H1 (cell line): ENCODE data around the gene COL12A1. TPM values are rescaled to one million over a fixed set of nuclear protein-coding genes. Genes with fewer than 3 reads are reported as not detected.

Experiments
- FOSL1 ChIP-seq: IDR thresholded peaks from 2 replicates; pipeline ENCODE4 v1.6.1; 2011; ENCODE audit warnings: mild to moderate bottlenecking, low read depth, low read length, moderate library complexity; ENCODE audit not compliant: insufficient read depth
- NRF1 ChIP-seq: IDR thresholded peaks from 2 replicates; pipeline ENCODE4 v1.6.1; 2011; ENCODE audit warnings: mild to moderate bottlenecking, low read depth, low read length, improper control_type of control experiment
- RAD21 ChIP-seq, 2 experiments: IDR thresholded peaks in 1 of 2; conservative IDR thresholded peaks in 1 of 2; 2 replicates each; pipeline ENCODE4 v1.6.1; 2011; ENCODE audit warnings: low read depth in 2 of 2, low read length in 2 of 2, improper control_type of control experiment in 1 of 2, inconsistent platforms in 1 of 2, mild to moderate bottlenecking in 1 of 2, moderate library complexity in 1 of 2
- TAF7 ChIP-seq: optimal IDR thresholded peaks from 2 replicates; pipeline ENCODE3; 2011; ENCODE audit warnings: low read depth, mild to moderate bottlenecking, inconsistent platforms, low read length, moderate library complexity, borderline replicate concordance
- USF2 ChIP-seq: IDR thresholded peaks from 2 replicates; pipeline ENCODE4 v1.6.1; 2011; ENCODE audit warnings: low read length, improper control_type of control experiment
- ZNF274 ChIP-seq: IDR thresholded peaks from 2 replicates; pipeline ENCODE4 v1.7.0; 2012; ENCODE audit warnings: low read length, borderline replicate concordance; ENCODE audit errors: extremely low read depth
- polyA plus RNA-seq, 7 experiments: library from polyadenylated mRNA; depleted of rRNA in 3 of 7; stranded (reverse) in 5 of 7; unstranded in 2 of 7; fragments of >200 nt in 5 of 7; fragments of 200-250 nt in 2 of 7; gene quantifications; 1 replicate in 5 of 7; 2 replicates in 1 of 7; 4 replicates in 1 of 7; pipeline versions ENCODE4 v1.2.1 to v1.2.3, GENCODE V29; 2011 to 2013; ENCODE audit warnings: missing spikeins in 2 of 7, mixed read lengths in 2 of 7
- total RNA-seq: library from RNA; stranded (reverse); fragmentation: NEBNext Ultra II Directional; extraction: Animal tissue kit (Norgen Biotek cat#: 25700); gene quantifications from 2 replicates; pipeline ENCODE4 v1.2.1, GENCODE V29; 2021

The COL12A1 gene
- total and polyA plus RNA-seq, 2 of the 8 experiments (the other 6 are each of a cell fraction or from before 2014, with no cell fraction given) = 1.4 to 4.7 TPM

- TF ChIP-seq TAF7 = no peak
- TF ChIP-seq NRF1 = no peak
- no peak for TF ChIP-seq RAD21 (IDR thresholded peaks at IDR 0.05 in 1 of 2, conservative IDR thresholded peaks at IDR 0.05 in 1 of 2; ENCODE audit: low read depth in 2 of 2, low read length in 2 of 2)
- no peak for TF ChIP-seq FOSL1
- TF ChIP-seq USF2 = no peak
- TF ChIP-seq ZNF274 = no peak
These were observed 123.9 kb downstream of the COL12A1 start (continued) for GRCh38 chr6:75081921-75082320.
